HG03159 (cell line): ENCODE measurements around the gene SPON1.

Source experiments
- ATAC-seq: cut with Tn5 transposase; IDR thresholded peaks from one replicate; pipeline ENCODE4 v1.9.1; 2021; ENCODE audit warnings: mild to moderate bottlenecking, moderate library complexity; ENCODE audit not compliant: unreplicated experiment

The SPON1 gene

DNA sequence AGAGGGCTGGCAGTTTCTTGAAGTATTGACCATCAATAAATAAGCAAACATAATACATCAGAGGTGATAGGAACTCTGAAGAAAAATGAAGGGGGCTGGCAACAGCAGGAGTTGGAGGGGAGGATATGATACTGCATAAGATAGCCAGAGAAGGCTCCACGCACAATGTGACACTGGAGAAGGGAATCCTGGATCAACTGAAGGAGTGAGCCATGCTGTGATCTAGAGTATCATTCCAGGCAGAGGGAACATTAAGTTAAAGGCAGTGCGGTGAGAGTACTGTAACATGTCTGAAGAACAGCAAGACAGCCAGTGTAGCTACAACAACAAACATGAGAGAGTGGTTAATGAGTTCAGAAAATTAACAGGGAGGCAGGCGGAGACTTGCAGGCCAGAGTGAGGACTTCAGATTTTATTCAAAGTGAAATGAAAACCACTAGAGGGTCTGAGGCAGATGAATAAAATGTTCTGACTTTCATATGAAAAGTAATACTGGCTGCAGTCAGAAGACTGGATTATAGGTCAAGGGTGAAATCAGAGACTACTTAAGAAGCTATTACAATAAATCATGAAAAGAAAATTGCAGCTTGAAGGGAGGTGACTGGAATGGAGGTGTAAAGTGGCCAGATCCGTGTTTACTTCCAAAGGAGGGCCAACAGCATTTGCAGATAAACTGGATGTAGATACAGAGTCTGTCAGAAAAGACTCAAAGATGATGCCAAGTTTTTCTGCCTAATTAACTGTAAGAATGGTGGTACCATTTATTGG, 347.1 kb downstream of the SPON1 start:
- ATAC-seq = no peak

DNA sequence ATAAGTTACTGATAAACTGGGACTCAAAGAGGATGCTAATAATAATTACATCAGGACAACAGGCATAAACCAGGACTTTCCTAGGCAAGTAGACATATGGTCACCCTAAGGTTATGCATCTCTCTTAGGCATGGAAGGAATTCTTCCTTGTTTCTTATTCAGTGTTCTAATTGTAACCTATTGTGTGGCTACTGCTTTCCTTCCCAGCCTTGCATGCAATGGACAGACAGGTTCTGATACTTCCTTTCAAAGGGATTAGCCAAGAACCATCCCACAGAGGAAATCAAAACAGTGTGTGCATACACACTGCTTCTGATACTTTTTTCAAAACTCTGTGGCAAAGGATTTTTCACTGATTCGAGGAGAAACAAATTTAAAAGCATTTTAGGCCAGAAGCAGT, 348.2 kb downstream of the SPON1 start:
- no peak for ATAC-seq

DNA sequence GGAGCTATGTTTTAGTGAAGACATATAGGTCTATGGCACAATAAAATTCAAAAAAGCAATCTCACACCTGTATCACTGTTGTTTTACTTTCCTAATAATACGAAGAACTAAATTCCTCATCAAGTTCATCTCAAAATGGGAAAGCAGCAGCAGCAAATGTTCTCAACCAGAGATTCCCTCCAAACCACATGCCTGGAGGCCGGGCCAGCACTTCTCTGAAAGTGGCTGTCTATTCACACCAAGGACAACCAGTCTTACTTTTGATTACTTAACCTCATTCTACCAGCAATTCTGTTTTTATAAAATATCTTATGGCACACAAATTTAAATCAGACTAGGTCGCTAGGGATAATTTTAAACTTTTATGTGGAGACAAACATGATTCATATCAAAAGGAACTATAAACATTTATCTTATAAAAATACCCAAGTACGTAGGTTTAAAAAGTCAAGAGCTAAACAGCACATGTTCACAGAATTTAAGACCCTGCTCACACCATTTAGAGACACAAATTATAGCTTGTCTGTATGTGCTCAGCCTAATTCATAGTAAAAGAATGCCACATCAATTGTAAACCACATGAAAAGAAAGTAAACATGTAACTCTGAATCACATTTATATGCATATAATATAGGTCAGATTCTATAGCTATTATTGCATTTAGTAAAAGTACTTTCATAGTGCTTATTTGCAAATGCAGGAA, 350.4 kb downstream of the SPON1 start:
- no peak for ATAC-seq

DNA sequence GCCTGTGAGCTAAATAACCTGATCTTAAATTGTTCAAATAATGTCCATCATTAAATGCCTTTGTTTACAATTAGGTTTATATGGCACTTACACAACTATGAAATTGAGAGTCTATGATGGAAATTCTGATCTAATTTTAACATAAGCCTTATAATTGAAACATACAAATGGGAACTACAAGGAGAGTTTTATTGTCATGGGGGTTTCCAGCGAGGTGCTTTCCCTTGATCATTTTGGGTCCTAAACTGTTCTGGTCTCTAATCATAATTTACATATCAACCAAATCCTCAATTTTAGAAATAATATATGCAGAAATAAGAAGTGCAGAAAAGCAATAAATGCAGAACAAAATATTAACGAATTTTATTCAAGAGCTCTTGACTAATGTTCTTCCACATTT, 351.6 kb downstream of the SPON1 start:
- no peak for ATAC-seq

DNA sequence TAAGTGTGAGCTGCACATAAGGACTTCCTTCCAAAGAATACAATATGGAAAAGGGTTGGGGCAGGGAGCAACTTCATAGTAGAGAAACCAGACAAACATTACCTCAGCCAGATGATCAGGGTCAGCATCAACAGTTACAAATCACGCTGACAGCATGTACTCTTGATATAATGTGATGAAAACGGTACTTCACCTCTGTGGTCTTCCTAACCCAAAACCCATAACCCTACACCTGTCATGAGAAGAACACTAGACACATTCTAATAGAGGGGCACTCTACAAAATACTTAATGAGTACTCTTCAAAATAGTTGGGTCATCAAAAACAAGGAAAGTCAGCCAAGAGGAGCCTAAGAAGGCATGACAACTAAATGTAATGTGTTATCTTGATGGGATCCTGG, 352.6 kb downstream of the SPON1 start:
- peak; percentile 41 for ATAC-seq
